CD4-positive, alpha-beta T cell treated with Interleukin-15 for 1 hour (primary cell): ENCODE data around the gene ALX4.

Experiments
- DNase-seq: peaks from one replicate; pipeline ENCODE4 v3.0.0-alpha.2; 2020

The ALX4 gene

DNA sequence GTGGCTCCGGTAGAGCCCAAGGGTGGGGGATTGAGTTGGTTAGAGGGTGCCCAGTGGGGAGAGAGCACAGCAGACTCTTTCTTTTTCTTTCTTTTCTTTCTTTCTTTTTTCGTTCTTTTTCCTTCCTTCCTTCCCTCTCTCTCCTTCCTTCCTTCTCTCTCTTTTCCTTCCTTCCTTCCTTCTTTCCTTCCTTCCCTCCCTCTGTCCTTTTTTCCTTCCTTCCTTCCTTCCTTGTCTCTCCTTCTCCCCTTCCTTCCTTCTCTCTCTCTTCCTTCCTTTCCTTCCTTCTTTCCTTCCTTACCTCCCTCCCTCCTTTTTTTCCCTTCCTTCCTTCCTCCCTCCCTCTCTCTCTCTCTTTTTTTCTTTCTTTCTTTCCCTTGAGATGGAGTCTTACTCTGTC lies 4.8 kb upstream of the ALX4 start:
- no peak for DNase-seq

DNA sequence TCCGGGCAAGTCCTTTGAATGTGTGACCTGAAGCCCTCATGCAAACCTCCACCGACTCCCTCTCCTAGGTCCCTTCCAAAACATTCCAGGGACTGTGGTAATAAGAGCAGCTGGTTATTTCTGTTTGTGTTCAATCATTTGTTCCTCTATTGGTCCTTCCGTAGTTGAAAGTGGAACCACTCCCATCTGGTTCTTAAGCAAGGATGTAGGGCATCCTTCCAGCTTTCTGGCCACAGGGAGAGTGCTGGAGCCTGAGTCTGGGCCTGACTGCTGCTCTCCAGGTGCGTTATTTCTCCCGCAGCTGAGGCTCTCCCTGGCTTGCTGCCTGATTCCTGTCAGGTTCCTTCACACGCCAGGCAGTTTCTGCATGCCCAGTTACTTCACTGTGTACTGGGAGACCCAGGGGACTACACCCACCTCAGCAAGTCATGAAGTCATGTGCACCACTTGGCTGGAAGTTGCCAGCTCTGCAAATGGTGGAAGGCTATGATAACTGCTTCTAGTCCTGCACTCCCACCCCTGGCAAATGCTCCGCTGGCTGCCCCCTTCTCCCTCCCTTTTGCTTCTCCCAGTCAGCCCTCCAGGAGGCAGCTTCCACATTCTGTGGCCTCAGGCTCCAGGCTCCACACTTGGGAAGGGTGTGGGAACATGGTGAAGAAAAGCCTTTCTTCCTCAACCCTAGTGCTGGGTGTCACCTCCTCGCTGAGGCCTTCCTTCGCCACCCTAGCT lies 4.0 kb upstream of the ALX4 start:
- DNase-seq = no peak

DNA sequence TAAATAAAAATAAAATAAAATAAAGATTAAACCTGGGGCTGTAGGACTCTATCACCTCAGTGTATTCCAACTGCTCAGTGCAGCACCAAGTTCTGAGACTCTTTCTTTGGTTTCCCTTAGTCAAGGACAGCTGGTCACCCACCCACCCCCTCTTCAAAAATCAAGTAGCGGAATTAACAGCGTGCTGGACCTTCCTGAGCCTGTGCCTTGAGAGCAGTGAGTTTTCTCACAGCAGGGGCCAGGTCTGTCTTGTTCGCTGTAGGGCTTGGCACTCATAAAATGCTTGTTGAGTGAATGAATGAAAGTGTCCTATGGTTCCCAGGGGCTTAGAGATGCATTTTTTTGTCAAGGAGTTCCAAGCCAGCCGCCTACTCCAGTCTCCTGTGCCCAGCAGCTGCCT lies 2.9 kb upstream of the ALX4 start:
- no peak for DNase-seq

DNA sequence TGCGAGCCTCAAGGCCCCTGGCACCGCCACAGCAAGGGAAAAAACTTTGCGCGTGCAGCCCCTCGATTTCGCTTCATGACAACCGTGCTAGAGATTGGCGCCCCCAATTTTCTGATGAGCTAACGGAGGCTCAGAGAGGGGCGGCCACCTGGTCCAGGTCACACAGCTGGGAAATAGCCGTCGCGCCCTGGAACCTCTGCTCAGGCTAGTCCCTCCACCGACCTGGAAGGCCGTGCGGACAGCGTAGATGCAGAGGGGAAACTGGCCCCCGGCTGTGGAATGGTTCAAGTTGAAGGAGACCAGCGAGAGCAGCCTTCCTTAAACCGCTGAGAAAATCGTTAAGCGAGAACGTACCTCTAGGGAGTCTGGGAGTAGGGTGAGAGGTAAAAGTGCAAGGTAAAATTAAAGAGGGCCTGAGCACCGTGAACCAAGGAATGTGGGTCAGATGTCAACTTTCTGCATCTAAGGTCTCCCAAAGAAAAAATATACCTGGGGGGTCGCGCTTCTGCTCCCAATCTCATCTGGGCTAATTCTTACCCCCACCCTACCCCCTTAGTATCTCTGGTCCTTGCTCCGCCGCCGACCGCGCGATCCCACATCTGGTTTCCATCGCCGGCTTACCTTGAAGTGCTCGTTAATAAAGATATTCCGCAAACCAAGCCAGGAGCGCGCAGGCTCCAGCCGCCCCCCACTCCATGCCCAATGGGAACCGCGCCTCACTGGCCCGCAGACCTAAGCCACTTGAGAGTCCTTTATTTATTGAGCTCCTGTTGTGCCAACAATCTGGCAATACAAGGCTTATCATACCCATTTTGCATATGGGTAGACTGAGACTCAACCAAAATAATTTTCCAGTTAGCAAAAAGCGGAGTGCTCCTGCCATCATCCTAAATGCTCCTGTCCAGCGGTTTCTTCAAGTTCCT lies 1.7 kb upstream of the ALX4 start:
- DNase-seq = no peak

DNA sequence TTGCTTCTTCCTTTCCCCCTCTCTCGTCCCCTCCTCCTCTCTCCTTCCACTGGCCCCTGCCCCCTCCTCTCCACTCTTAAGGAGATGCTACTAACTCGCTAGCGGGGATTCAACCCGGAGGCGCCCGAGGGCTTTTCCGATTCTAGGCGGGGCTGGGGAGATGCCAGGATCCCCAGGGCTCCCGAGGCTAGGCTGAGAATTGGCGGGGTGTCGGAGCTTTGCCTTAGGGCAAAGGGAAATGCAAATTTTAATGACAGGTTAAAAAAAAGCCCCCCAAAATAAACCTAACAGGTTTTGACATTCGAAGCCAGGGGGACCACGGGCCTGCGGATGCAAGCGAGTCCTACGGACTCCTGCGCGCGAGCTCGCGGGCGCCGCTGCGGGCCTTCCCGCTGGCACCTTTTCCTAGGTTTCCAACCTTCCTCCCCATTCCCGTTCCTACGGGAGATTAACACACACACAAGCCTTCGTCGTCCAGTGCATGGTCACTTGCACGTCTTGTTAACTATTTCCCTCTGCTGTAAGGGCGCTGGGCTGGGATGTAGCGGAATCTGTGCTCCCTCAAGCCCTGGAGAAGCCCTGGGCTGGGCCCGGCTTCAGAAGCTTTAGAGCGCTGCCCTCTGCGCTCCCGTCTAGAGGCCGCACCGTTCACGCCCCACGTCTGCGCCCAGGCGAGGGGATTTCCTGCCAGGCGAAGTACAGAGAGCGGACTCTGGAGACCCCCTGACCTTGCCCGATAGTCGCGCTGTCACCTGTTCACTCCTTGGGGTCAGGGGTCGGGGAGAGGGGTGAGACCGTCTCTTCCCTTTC lies 729 bp upstream of the ALX4 start:
- DNase-seq = no peak

DNA sequence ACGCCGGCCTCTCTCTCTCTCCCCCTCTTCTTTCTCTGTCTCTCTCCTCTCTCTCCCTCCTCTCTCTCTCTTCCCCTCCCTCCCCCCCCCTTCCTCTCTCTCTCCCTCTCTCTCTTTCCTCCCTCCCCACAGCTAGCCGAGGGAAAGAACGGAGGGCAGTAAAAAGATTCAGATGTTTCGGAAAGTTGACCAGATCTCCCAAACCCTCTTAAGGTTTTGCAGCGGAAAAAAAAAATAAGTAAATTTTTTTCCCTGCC lies 195 bp upstream of the ALX4 start:
- no peak for DNase-seq

DNA sequence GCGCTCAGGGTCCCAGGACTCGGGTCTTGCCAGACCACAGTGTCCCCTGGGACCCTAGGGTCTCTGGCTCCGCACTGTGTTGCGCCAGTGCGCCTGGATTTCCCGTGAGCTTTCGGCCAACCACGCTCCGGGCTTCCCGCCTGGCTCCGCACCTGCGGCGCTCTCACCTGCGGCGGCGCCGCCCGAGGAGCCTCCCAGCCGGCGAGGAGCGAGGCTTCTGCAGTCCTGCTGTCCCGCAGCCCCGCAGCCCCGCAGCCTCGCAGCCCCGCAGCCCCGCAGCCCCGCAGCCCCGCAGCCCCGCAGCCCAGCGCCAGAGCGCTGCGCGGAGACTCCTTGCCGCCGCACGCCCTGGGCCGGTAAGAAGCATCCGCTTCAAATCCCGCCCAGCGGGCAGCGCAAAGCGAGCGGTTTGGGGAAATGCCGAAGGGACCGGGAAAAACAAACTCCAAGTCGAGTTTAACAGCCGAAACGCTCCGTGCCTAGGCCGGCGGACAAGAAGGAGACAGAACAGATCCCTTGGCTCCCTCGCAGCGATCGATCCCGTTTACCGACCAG lies 939 bp downstream of the ALX4 start:
- no peak for DNase-seq

DNA sequence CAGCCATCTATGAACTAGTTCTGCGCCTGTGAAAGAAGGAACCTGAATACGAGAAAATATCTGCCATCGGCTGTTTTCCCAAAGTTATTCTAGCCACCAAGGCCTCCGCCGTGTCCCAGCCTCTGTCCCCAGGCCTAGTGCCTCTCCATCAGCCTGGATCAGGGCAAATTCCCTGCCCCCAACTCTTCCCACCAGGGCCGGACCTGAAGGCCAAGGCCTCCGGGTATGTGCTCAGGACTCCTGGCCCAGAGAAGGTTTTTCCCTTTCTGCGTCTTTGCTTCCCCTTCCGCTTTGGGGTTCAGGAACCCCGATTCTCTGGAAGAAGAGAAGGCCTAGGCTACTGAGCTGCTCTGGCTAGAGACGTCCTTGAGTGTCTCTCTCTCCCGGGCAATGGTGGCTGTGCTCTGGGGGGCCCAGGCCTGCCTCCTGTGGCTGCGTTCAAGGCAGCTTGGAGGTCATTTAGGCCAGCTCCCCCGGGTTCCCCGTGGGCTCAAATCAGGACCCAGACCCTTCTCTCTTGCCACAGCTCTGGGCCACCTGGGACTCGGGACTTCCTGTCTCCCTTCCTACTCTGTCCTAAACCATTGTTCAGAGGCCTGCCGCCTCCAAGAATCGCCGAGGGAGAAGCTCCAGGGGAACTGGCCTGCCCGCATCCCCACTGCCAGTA lies 1.6 kb downstream of the ALX4 start:
- DNase-seq = no peak

DNA sequence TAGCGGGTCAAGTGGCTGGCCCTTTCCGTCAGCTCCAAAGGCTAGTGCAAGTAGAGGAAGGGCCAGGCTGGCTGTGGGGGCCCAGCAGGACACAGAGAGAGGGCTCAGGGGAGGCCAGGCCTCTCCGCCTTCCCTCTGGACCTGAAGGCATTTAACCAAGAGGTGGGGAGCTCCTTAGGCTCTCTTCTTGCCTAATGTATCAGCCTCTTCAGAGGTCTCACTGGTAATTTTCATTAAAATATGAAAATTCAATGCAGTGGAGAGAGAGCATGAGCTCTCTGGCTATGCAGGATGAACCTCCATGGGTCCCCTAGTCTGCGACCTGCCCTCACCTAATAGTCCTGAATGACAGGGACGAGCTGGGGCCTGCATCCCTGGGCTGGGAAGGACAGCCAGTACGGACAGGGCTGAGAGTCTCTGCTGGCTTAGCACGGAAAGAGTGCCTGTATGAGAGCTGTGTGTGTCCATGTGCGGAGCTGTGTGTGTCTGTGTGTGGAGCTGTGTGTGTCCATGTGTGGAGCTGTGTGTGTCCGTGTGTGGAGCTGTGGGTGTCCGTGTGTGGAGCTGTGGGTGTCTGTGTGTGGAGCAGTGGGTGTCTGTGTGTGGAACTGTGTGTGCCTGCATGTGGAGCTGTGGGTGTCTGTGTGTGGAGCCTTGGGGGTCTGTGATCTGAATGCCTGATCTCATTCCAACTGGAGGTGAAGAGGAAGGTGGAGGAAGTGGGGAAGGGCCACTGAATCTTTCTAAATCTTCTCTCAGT lies 2.4 kb downstream of the ALX4 start:
- DNase-seq = no peak

DNA sequence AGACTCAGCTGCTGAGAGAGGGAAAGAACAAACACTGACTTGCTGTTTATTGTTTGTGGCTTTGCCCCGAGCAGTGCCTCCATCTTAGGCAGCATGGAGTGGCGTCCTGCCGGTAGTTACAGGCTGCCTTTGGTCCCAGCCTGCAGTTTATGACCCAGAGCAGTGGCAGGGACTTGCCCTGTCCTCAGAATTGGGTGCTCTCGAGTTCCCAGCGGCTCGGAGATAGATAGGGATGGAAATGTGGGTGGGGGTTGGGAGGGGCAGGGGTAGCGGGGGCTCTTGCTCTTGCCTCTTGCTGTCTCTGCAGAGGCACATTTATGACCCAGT lies 3.1 kb downstream of the ALX4 start:
- DNase-seq = no peak

DNA sequence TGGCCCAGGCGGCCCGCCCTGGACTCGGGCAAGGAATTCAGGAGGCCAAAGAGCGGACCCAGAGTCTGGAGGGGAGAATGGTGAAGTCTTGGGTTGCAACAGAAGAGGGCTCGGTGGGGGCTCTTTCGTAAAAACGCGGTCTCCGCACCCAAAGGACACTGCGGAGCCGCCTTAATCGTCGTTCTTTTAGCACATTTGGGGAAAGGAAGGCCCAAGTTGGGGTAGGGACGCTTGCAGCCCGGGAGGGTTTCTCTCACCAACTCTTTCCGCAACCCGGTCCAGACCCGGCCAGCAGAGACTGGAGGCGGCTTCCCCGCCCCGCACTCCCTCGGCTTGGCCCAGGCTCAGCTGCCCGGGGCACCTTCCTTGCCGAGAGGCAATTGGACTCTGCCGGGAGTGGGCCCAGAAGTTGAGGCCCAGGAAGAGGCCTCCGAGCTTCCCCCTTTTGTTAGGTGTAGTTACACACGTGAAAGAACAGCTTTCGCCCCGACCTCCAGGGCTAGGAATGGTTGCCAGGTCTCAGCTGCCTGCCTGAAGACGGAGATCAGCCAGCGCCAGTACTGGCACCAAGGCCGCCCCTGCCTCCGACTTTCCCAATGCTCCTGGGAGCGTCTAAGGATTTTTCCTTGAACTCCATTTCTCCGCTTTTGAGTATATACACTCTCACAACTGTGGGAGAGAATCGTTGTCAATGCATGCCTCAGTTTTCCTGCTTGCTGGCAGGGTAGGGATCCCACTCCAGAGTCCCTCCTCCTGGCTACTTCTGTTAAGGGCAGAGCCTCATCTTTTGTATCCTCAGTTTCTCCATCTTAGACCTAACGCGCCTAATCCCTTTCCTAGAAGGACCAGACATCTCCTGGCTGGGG lies 3.7 kb downstream of the ALX4 start:
- DNase-seq = no peak

DNA sequence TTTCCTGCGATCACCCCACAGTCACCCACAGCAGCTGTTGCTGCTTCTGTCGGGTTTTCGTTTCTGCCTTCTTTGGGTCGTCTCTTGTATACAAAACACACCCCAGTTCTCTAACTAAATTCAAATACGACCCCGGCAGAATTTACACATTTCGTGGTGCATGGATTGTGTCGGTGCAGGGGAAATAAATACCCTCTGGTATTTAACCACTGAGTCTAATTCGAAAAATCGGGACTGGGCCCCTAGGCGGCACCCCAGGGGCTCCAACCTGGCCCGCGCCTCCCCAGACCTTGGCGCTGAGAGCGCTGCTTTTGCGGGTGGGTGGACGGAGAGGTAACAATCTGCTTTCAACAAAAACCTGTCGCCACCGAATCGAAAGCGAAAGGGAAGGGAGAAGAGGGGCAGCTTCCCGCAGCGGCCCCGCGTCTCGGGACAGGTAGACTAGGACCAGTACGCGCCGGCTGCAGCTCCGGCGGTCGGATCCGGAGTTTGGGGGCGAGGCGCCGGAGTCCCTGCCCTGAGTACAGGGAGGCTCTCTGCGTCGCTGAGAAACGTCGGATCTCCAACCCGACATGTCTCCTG lies 4.4 kb downstream of the ALX4 start:
- DNase-seq = no peak

DNA sequence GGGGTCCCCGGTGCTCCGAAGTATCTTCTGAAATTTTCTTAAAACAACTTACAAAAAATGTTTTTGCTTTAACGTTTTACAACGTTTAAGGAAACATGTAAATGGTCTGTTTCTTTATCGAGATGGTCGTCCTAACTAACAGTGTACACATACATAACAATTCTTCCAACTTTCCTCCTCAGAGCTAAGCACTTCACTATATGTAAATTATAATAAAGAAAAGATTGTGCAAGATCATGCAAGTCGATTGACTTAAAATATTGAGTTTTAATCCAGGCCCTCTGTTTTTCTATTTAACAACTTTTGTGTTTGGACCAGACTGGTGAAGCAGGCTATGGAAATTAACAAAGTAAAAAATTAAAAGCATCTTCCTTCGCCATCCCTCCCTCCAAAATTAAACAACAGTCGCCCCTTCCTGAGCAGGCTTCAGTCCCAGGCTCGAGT lies 4.9 kb downstream of the ALX4 start:
- DNase-seq = no peak

DNA sequence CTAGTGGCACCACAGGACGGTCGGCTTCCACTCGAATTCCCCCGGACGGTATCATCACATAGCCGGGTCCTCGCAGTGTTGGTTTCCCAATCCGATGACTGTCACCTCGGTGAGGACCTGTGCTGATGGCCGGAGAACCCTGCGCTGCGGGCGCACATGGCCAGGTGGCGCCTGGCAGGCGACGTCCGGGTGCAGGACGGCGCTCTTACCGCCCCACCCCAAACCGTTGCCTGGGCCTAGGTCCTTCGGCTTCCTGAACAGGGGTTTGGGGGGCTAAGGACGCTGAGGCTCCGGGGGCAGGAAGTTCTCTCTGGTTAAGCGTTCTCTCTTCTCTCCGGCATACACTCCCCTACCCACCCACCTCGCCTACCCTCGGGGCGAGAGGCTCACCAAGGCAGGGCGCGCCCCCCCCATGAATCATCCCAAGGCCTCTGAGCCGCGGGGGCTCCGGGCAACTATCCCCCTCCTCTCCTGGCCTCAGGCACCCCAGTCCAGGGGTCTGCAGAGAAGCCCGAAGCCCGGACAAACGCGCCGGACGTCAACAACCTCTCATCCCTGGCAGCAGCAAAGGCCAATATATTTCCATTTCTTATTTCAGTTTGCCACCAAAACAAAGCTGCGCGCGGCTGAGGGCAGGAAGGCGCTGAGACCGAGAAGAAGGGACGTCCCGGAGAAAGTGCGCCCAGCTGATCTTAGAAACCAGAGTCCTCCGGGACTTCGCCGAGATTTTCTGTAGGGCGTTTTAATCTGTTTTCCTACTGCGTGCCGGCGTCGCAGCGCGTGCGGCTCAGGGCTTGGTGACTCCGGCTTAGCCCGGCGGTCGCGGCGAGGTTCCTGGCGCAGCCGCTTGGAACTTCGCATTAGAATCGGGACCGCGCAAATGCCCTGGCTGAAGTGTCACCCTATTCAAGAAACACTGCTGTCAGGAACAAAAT lies 5.6 kb downstream of the ALX4 start:
- DNase-seq = no peak

DNA sequence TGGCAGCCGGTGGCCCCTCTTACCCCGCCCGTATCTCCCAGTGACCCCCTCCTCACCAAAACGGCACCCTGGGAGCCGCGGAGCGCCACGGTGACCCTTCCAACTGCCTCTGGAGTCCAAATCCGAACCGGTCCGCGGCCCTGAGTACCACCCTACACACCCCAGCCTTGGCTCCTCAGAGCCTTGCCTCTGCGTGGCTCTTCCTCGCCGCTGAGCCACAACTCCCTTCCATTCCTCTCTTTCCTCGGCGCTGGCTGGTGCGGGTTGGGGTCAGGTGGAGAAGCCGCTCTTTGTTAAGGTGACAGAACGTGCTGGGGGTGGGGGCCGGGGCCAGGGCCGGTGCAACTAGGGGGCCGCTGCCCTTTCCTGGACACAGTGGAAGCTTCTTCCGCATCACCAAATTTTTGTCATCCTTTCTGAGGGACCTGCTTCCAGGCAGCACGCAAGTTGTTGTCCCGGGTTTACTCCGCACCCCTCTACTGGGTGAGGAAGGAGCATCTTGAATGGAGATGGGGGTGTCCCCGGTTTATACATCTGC lies 6.5 kb downstream of the ALX4 start:
- DNase-seq = no peak

DNA sequence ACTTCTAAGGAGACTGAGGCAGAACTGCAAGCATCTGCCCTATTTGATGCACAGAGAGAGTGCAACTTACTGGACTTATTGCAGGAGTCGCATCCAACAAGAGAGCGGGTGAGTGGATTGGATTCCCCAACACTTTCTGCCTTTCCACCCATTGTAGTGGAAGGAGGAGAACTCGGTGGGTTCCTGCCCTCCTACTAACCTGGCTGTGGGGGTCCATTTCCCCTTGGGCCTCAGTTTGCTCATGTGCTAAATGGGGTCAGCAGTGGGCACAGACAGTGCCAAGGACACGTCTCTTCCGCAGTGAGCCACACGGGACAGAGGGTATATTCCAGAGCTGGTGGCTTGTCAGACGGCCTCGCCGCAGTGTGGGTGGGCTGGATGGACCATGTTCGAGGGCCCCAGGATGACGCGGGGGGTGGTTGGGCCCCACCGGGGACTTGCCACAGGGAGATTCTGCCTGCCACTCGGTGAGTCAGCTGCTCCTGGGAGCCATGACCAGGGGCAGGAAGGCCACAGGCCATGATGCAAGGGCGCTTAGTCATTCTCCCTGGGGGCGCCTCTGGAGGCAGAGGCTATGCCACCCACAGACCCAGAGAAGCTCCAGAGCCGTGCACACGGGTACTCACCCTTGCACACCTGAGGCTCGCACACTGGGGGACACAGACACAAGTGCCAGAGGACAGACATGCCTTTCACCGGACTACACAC lies 8.2 kb downstream of the ALX4 start:
- DNase-seq = no peak

DNA sequence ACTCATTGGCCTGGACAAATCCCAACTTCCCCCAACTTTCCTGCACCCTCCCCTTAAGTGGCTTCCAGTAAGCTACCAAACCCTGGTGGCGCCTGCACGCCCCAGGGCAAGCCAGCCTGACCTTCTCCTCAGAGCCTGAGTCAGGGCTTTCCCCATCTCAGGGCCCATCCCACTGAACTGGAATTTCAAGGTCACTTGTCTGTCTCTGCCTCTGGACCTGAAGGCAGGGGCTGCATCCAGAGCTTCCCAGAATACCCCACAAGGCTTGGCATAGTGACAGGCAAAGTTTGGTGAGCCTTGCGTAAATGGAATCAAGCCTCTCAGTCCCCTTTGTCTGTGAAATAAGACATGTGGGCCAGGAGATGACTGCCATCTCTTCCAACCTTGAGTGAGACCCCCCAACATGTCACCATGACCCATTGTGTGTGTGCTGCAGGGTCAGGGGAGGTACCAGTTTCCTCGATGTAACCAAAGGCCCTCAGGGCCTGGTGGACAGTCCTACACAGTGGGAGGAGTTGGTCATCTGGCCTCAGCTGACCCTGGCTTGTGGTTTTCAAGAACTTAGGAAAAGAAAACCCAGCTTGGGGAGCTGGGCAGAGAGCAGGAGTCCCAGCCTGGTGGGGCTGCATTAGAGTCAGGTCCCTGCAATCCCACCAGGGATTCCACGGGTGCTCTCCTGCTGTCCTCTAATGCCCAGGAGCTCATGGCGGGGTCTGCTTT lies 8.9 kb downstream of the ALX4 start:
- DNase-seq = no peak

DNA sequence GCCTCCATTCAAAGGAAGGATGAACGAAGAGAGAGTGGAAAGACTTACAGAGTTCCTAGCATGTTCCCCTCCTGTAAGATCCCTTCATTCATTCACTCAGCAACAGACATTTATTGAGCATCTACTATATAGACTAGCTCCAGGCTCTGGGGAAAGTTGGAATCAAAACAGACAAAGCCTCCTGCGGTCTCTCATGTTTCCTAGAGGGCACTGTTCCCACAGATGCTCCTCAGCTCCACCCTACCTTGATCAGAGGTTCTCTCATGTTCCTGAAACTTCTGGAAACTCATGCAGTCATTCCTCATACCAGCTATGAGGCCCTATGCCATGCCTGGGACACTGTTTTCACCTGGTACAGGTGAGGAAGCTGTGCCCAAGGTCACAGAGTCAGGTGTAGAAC lies 11.1 kb downstream of the ALX4 start:
- no peak for DNase-seq
